ENCODE measurements around the gene HOXA10.
A peak's percentile ranks its signal among the peaks of the same experiment; 100 is the strongest.

GRCh38 chr7:27186668-27187474 lies 12.8 kb upstream of the HOXA10 start:
- TF ChIP-seq CTCF (conservative IDR thresholded peaks at IDR 0.05; ENCODE audit: low read depth, low read length) (no peak), EZH2 (IDR thresholded peaks at IDR 0.05; ENCODE audit: borderline replicate concordance, low read depth, low read length, poor library complexity, severe bottlenecking) (peak; percentile 29)
